Hepatocyte (in vitro differentiated cells): ENCODE data around the gene CASP2.

ENCODE experiments used
- EZH2 ChIP-seq: fragments of 200-600 bp; sonication (generic); IDR thresholded peaks from 2 replicates; pipeline ENCODE4 v1.6.1; 2016; ENCODE audit warnings: antibody characterized with exemption, mild to moderate bottlenecking, borderline replicate concordance
- EZH2phosphoT487 ChIP-seq: fragments of 200-600 bp; sonication (generic); IDR thresholded peaks from one replicate; pipeline ENCODE4 v1.6.1; 2018; ENCODE audit warnings: antibody characterized with exemption, mild to moderate bottlenecking, low read depth, moderate library complexity; ENCODE audit not compliant: unreplicated experiment, severe bottlenecking
- TF ChIP-seq, protein P1 (sequence below): fragments of 200-600 bp; sonication (generic); IDR thresholded peaks from 2 replicates; pipeline ENCODE4 v1.5.1; 2016; ENCODE audit warnings: antibody characterized with exemption, mild to moderate bottlenecking; ENCODE audit not compliant: poor library complexity

DNA sequence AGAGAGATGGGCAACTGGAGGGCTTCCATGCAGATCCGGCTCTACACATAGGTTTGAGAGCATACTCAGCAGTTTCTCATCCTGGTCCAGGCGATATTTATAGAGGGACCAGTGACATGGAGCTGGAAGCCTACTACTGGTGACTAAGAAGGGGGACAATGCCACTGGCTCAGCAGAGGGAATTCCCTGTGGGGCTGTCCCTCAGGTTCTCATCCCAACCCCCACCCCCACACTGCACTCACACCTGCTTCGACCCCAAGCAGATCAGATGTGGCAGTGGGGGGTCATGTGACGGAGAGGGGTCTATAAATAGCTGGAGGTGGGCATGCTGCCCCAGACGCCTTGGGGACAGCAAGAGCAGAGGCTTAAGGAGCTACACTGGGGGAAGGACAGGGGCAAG is 27.6 kb downstream of the CASP2 start, which contains the start of gene CLCN1:
- TF ChIP-seq, protein P1, sequence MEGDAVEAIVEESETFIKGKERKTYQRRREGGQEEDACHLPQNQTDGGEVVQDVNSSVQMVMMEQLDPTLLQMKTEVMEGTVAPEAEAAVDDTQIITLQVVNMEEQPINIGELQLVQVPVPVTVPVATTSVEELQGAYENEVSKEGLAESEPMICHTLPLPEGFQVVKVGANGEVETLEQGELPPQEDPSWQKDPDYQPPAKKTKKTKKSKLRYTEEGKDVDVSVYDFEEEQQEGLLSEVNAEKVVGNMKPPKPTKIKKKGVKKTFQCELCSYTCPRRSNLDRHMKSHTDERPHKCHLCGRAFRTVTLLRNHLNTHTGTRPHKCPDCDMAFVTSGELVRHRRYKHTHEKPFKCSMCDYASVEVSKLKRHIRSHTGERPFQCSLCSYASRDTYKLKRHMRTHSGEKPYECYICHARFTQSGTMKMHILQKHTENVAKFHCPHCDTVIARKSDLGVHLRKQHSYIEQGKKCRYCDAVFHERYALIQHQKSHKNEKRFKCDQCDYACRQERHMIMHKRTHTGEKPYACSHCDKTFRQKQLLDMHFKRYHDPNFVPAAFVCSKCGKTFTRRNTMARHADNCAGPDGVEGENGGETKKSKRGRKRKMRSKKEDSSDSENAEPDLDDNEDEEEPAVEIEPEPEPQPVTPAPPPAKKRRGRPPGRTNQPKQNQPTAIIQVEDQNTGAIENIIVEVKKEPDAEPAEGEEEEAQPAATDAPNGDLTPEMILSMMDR = no peak
- TF ChIP-seq EZH2 = no peak
- no peak for TF ChIP-seq EZH2phosphoT487
